HFFc6 (cell line): ENCODE results near the gene ERAL1. TPM values are rescaled to one million over a fixed set of nuclear protein-coding genes. Genes with fewer than 3 reads are reported as not detected.
"Not testable (repeated sequence)": the region's sequence is repeated elsewhere in the genome, so short reads cannot be mapped to it uniquely, and the experiment has no call there.

Source experiments
- DNase-seq: peaks from one replicate; pipeline ENCODE4 v3.0.0-alpha.2; 2018
- H3K27ac Mint-ChIP-seq: 2 replicates; pipeline ENCODE4 v1.8.0; 2020; ENCODE audit warnings: mild to moderate bottlenecking, mixed read lengths
- H3K27me3 Mint-ChIP-seq: 2 replicates; pipeline ENCODE4 v1.8.0; 2021; ENCODE audit warnings: mild to moderate bottlenecking, moderate library complexity, mixed read lengths; ENCODE audit not compliant: insufficient read depth
- H3K36me3 Mint-ChIP-seq: 2 replicates; pipeline ENCODE4 v1.8.0; 2021; ENCODE audit warnings: low read depth, mixed read lengths
- H3K4me1 Mint-ChIP-seq: 2 replicates; pipeline ENCODE4 v1.8.0; 2020; ENCODE audit warnings: low read depth, mixed read lengths
- H3K4me3 Mint-ChIP-seq: 2 replicates; pipeline ENCODE4 v1.8.0; 2020; ENCODE audit warnings: mild to moderate bottlenecking, moderate library complexity, mixed read lengths
- H3K9me3 Mint-ChIP-seq: 2 replicates; pipeline ENCODE4 v1.8.0; 2020; ENCODE audit warnings: mild to moderate bottlenecking, mixed read lengths
- total RNA-seq, 6 experiments: library from RNA; stranded (reverse); fragmentation: NEBNext Ultra II Directional; extraction: Animal tissue kit (Norgen Biotek cat#: 25700); gene quantifications; 2 replicates in 1 of 6; 3 replicates in 5 of 6; pipeline ENCODE4 v1.2.3, GENCODE V29; 2021
- TF ChIP-seq, protein P1 (sequence below): fragments of 200-600 bp; sonication (generic); IDR thresholded peaks from 2 replicates; pipeline ENCODE4 v1.5.0; 2021; ENCODE audit warnings: antibody characterized with exemption, mild to moderate bottlenecking

ERAL1 gene
- total RNA-seq, 6 experiments from 2014 or later: 43.3 to 55.1 (median 46.1) TPM

DNA sequence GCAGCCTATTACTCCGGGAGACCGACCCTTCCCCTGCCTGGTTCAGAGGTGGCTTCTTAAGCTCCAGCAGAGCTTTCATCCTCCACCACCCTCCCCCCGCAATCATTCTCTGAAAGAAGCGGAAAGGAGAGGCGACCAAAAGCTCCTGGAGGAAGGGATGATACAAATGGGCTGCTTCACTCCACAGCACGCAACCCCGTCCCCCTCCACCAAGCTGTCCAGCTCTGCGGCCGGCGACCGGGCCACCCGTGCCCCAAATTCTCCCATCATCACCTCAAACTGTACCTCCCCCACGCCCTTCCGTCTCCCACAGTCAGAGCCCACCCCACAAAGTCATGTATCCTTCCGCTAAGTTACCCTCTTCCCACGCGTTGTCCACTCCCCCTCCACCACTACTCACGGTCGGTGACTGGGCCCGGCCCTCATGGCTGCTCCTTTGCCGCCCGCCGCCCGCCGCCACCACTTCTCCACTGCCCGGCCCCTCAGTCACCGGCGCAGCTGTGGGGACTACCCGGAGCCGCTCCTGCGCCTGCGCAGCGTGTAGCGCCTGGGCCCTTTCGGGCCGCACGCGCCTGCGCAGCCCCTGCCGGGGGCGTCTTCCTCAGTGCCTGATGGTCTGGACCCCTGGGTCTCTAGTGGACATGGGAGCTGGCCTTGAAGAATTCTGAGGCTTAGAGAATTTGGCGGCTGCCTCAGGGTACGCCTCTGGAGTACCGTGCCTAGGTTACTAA lies 12.4 kb upstream of the ERAL1 start, which contains the start of gene FAM222B:
Gene FAM222B (minus strand): TSS at position 509 of the 731 bp plus-strand sequence. CDS start 76,123 bp downstream, outside the sequence.
- peak; percentile 72 for DNase-seq
- H3K9me3 Mint-ChIP-seq: no peaks in the 10 kb centered on the region
- H3K36me3 Mint-ChIP-seq: no peaks in the 10 kb centered on the region
- H3K4me3 Mint-ChIP-seq: peak within 1 kb of the TSS; percentile 97
- TF ChIP-seq, protein P1, sequence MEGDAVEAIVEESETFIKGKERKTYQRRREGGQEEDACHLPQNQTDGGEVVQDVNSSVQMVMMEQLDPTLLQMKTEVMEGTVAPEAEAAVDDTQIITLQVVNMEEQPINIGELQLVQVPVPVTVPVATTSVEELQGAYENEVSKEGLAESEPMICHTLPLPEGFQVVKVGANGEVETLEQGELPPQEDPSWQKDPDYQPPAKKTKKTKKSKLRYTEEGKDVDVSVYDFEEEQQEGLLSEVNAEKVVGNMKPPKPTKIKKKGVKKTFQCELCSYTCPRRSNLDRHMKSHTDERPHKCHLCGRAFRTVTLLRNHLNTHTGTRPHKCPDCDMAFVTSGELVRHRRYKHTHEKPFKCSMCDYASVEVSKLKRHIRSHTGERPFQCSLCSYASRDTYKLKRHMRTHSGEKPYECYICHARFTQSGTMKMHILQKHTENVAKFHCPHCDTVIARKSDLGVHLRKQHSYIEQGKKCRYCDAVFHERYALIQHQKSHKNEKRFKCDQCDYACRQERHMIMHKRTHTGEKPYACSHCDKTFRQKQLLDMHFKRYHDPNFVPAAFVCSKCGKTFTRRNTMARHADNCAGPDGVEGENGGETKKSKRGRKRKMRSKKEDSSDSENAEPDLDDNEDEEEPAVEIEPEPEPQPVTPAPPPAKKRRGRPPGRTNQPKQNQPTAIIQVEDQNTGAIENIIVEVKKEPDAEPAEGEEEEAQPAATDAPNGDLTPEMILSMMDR: no peak
- peaks cover 18% of the 10 kb centered on the region for H3K4me1 Mint-ChIP-seq
- H3K27ac Mint-ChIP-seq: peak within 1 kb of the TSS; percentile 91
- no peaks in the 10 kb centered on the region for H3K27me3 Mint-ChIP-seq

DNA sequence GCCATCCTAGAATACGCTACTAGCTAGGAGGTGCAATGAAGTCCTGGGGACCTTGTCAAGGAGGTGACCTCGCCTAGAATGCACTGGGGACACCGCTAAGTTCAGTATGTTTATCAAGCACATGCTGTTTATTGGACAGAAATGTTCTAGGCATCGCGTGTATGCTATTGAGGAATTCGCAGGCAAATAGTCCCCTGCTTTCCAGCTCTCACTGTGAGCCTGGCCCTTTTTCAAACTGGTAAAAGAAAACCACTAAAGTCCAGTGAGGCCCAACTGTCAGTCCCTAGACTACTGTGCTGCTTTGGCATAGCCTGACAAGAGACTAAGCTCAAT lies 11.0 kb upstream of the ERAL1 start:
- Mint-ChIP-seq H3K4me1 (peaks cover 18% of the 10 kb centered on the region), H3K36me3 (no peaks in the 10 kb centered on the region), H3K27ac (no peak overlapping the region), H3K9me3 (no peaks in the 10 kb centered on the region), H3K27me3 (no peaks in the 10 kb centered on the region; the same call in 1 of the 2 replicates), H3K4me3 (peak overlapping the region; percentile 97)
- TF ChIP-seq, protein P1: no peak
- DNase-seq: no peak

DNA sequence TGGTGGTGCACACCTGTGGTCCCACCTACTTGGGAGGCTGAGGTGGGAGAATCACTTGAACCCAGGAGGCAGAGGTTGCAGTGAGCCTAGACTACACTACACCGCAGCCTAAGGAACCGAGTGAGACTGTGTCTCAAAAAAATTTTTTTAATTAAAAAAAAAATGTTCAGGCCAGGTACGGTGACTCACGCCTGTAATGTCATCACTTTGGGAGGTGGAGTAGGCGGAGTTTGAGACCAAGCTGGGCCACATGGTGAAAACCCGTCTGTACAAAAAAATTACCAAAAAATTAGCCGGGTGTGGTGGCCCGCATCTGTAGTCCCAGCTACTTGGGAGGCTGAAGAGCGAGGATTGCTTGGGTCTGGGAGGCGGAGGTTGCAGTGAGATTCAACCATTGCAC lies 8.6 kb upstream of the ERAL1 start:
- TF ChIP-seq, protein P1: no peak
- Mint-ChIP-seq H3K4me3 (no peak overlapping the region), H3K27ac (no peak overlapping the region), H3K4me1 (peaks cover 5% of the 10 kb centered on the region; the same call in 1 of the 2 replicates), H3K9me3 (no peaks in the 10 kb centered on the region), H3K36me3 (no peaks in the 10 kb centered on the region), H3K27me3 (no peaks in the 10 kb centered on the region; the same call in none of the 2 replicates)
- DNase-seq: no peak

DNA sequence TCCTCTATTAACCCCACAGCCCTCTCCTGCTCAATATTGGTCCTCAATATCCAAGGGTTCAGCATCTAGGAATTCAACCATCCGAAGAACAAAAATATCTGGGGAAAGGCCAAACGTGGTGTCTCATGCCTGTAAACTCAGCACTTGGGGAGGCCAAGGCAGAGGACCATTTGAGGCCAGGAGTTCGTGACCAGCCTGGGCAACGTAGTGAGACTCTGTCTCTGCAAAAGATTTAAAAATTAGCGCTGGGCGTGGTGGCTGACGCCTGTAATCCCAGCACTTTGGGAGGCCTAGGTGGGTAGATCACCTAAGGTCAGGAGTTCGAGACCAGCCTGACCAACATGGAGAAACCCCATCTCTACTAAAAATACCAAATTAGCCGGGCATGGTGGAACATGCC lies 8.1 kb upstream of the ERAL1 start:
- not testable (repeated sequence) for H3K27me3 Mint-ChIP-seq, H3K4me3 Mint-ChIP-seq, DNase-seq, H3K27ac Mint-ChIP-seq, H3K4me1 Mint-ChIP-seq, H3K9me3 Mint-ChIP-seq, H3K36me3 Mint-ChIP-seq

DNA sequence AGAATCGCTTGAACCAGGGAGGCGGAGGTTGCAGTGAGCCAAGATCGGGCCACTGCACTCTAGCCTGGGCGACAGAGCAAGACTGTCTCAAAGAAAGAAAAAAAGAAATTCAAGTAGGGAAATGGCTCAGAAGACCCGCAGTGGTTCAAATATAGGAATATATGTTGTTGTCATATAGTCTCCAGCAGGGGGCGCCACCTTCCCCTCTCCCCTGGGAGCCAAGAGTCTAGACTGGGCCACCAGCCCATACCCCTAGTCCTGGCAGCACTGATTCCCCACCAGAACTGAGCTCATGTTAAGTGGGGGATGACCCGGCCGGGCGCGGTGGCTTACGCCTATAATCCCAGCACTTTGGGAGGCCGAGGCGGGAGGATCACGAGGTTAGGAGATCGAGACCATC lies 6.1 kb upstream of the ERAL1 start:
- TF ChIP-seq, protein P1: peak; percentile 72
- not testable (repeated sequence) for H3K4me3 Mint-ChIP-seq, DNase-seq, H3K9me3 Mint-ChIP-seq, H3K27me3 Mint-ChIP-seq, H3K27ac Mint-ChIP-seq, H3K36me3 Mint-ChIP-seq, H3K4me1 Mint-ChIP-seq

DNA sequence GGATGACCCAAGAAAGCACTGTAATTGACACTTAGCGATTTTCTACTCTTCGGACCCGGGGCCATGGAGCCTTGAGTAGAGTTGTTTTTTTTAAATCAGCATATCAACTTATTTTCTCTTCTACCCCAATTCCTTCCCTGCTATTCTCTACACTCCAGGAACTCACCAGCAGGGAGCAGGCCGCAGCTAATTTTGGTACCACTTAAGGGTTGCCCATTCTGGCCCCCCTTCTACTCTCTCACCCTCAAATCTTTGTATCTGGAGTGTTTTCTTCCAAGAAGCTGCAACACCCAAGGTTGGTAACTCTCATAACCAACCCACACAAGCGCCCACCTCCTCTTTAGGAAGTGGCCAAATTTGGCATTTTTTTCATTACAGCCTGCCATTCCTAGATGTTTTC lies 5.5 kb upstream of the ERAL1 start:
- Mint-ChIP-seq H3K4me3 (no peak overlapping the region), H3K27me3 (no peaks in the 10 kb centered on the region; the same call in none of the 2 replicates), H3K36me3 (no peaks in the 10 kb centered on the region), H3K4me1 (no peaks in the 10 kb centered on the region), H3K9me3 (no peaks in the 10 kb centered on the region), H3K27ac (no peak overlapping the region)
- TF ChIP-seq, protein P1: no peak
- DNase-seq: peak; percentile 17
